HepG2 (cell line): ENCODE data around the gene TACC3. TPM values are rescaled to one million over a fixed set of nuclear protein-coding genes. Genes with fewer than 3 reads are reported as not detected.
A peak's percentile ranks its signal among the peaks of the same experiment; 100 is the strongest.

Source experiments
- ARNTL ChIP-seq: sonication (generic); formaldehyde crosslinking; IDR thresholded peaks from 2 replicates; pipeline ENCODE4 v1.4.0; 2020; ENCODE audit warnings: mild to moderate bottlenecking, missing genetic modification reagents
- CC2D1A ChIP-seq: sonication (generic); formaldehyde crosslinking; IDR thresholded peaks from 2 replicates; pipeline ENCODE4 v1.8.1; 2023; ENCODE audit warnings: mild to moderate bottlenecking, missing genetic modification reagents
- CEBPB ChIP-seq: IDR thresholded peaks from 2 replicates; pipeline ENCODE4 v1.6.1; 2011; ENCODE audit warnings: low read depth, low read length, improper control_type of control experiment, borderline replicate concordance
- ELF3 ChIP-seq: IDR thresholded peaks from 2 replicates; pipeline ENCODE4 v1.6.1; 2016; ENCODE audit warnings: missing genetic modification reagents, missing compliant biosample characterization
- HNF1A ChIP-seq, 2 experiments: sonication (generic) in 1 of 2; formaldehyde crosslinking in 1 of 2; IDR thresholded peaks; 2 replicates each; pipeline versions ENCODE4 v1.4.0 to v1.6.1; 2016 to 2020; ENCODE audit warnings: borderline replicate concordance in 1 of 2, low read depth in 1 of 2, mild to moderate bottlenecking in 1 of 2, missing genetic modification reagents in 1 of 2
- HOXA3 ChIP-seq: sonication (generic); formaldehyde crosslinking; IDR thresholded peaks from 2 replicates; pipeline ENCODE4 v1.5.0; 2020; ENCODE audit warnings: missing genetic modification reagents
- JARID2 ChIP-seq: sonication (generic); formaldehyde crosslinking; IDR thresholded peaks from 2 replicates; pipeline ENCODE4 v1.8.1; 2023; ENCODE audit warnings: missing genetic modification reagents, inconsistent platforms; ENCODE audit not compliant: insufficient replicate concordance
- MEIS1 ChIP-seq: sonication (generic); formaldehyde crosslinking; IDR thresholded peaks from 2 replicates; pipeline ENCODE4 v1.9.0; 2021; ENCODE audit warnings: mild to moderate bottlenecking, missing genetic modification reagents, moderate library complexity, borderline replicate concordance
- MXD4 ChIP-seq: IDR thresholded peaks from 2 replicates; pipeline ENCODE4 v1.6.1; 2016; ENCODE audit warnings: mild to moderate bottlenecking, missing biosample characterization, missing genetic modification reagents
- NR2F1 ChIP-seq, 2 experiments: fragments of 450-650 bp in 1 of 2; formaldehyde crosslinking in 1 of 2; IDR thresholded peaks; 2 replicates each; pipeline versions ENCODE4 v1.5.0 to v1.6.1; 2016 to 2020; ENCODE audit warnings: mild to moderate bottlenecking in 1 of 2, missing compliant biosample characterization in 1 of 2, missing genetic modification reagents in 1 of 2, moderate library complexity in 1 of 2
- RCOR2 ChIP-seq: IDR thresholded peaks from 2 replicates; pipeline ENCODE4 v1.6.1; 2016; ENCODE audit warnings: missing biosample characterization, missing genetic modification reagents
- TEF ChIP-seq: sonication (generic); formaldehyde crosslinking; IDR thresholded peaks from 2 replicates; pipeline ENCODE4 v1.5.0; 2020; ENCODE audit warnings: missing genetic modification reagents
- TOE1 ChIP-seq: sonication (generic); formaldehyde crosslinking; IDR thresholded peaks from 2 replicates; pipeline ENCODE4 v1.4.0; 2020; ENCODE audit warnings: mild to moderate bottlenecking, missing genetic modification reagents
- ZC3H13 ChIP-seq: sonication (generic); formaldehyde crosslinking; IDR thresholded peaks from 2 replicates; pipeline ENCODE4 v1.8.1; 2023; ENCODE audit warnings: mild to moderate bottlenecking, missing genetic modification reagents, moderate library complexity
- ZMAT5 ChIP-seq: sonication (generic); formaldehyde crosslinking; IDR thresholded peaks from 2 replicates; pipeline ENCODE4 v1.5.0; 2020; ENCODE audit warnings: mild to moderate bottlenecking, low read depth, missing genetic modification reagents, borderline replicate concordance
- ZNF207 ChIP-seq: fragments of 450-650 bp; IDR thresholded peaks from 2 replicates; pipeline ENCODE4 v1.6.1; 2016; ENCODE audit warnings: antibody characterized with exemption, borderline replicate concordance
- ZNF530 ChIP-seq: sonication (generic); formaldehyde crosslinking; IDR thresholded peaks from 2 replicates; pipeline ENCODE4 v1.5.0; 2020; ENCODE audit warnings: low read depth, mild to moderate bottlenecking, missing genetic modification reagents
- ZNF567 ChIP-seq: sonication (generic); formaldehyde crosslinking; IDR thresholded peaks from 2 replicates; pipeline ENCODE4 v1.8.1; 2023; ENCODE audit warnings: mild to moderate bottlenecking, missing genetic modification reagents, borderline replicate concordance
- ZNF740 ChIP-seq: sonication (generic); formaldehyde crosslinking; IDR thresholded peaks from 2 replicates; pipeline ENCODE4 v1.4.0; 2020; ENCODE audit warnings: missing genetic modification reagents
- ZNF83 ChIP-seq: sonication (generic); formaldehyde crosslinking; IDR thresholded peaks from 2 replicates; pipeline ENCODE4 v1.4.0; 2020; ENCODE audit warnings: missing genetic modification reagents, mild to moderate bottlenecking, borderline replicate concordance
- ZSCAN25 ChIP-seq: sonication (generic); formaldehyde crosslinking; IDR thresholded peaks from 2 replicates; pipeline ENCODE4 v1.8.0; 2022; ENCODE audit warnings: mild to moderate bottlenecking, missing genetic modification reagents
- ZSCAN30 ChIP-seq: sonication (generic); formaldehyde crosslinking; IDR thresholded peaks from 2 replicates; pipeline ENCODE4 v1.5.0; 2020; ENCODE audit warnings: mild to moderate bottlenecking, missing genetic modification reagents
- ZSCAN5A ChIP-seq: sonication (generic); formaldehyde crosslinking; IDR thresholded peaks from 2 replicates; pipeline ENCODE4 v1.8.0; 2022; ENCODE audit warnings: mild to moderate bottlenecking, missing genetic modification reagents, borderline replicate concordance
- polyA plus RNA-seq, 8 experiments: library from polyadenylated mRNA; depleted of rRNA in 3 of 8; stranded (reverse) in 7 of 8; unstranded in 1 of 8; fragments of >200 nt; fragmentation: Illumina TruSeq in 4 of 8; extraction: Trizol in 4 of 8; gene quantifications; 2 replicates each; pipeline versions ENCODE4 v1.2.1 to v1.2.3, GENCODE V29; 2011 to 2016; ENCODE audit warnings: low read depth in 4 of 8, missing spikeins in 1 of 8, mixed read lengths in 1 of 8; ENCODE audit not compliant: insufficient read depth in 1 of 8
- total RNA-seq, 5 experiments: library from RNA; depleted of rRNA; stranded (reverse); fragments of >200 nt; fragmentation: Illumina TruSeq; extraction: Trizol; gene quantifications; 2 replicates each; pipeline ENCODE4 v1.2.3, GENCODE V29; 2016; ENCODE audit warnings: low read depth in 1 of 5

Gene TACC3
- total and polyA plus RNA-seq, 2 of the 13 experiments (the other 11 are each of a cell fraction or from before 2014, with no cell fraction given): 20.3 to 21.2 TPM

- no peak; the same call in 1 of the 2 replicates for TF ChIP-seq HOXA3 (CRISPR knock-in tag)
- TF ChIP-seq ZSCAN5A: no peak
- TF ChIP-seq MXD4 (CRISPR knock-in tag): no peak
- no peak for TF ChIP-seq ZMAT5 (CRISPR knock-in tag)
- TF ChIP-seq TOE1 (CRISPR knock-in tag): no peak
- TF ChIP-seq RCOR2: no peak
- no peak for TF ChIP-seq ARNTL (CRISPR knock-in tag)
- TF ChIP-seq ZNF567 (CRISPR knock-in tag): no peak
- no peak for TF ChIP-seq CC2D1A (CRISPR knock-in tag)
- TF ChIP-seq TEF: no peak
- no peak for TF ChIP-seq CEBPB
- no peak for TF ChIP-seq ZSCAN25 (CRISPR knock-in tag)
- TF ChIP-seq NR2F1 (CRISPR knock-in tag; IDR thresholded peaks at IDR 0.05): no peak
- no peak for TF ChIP-seq ZNF83 (CRISPR knock-in tag)
- TF ChIP-seq ZSCAN30 (CRISPR knock-in tag): no peak
- TF ChIP-seq ZNF207: no peak
- no peak for TF ChIP-seq ELF3
- TF ChIP-seq ZNF530: no peak
- TF ChIP-seq HNF1A (IDR thresholded peaks at IDR 0.05; ENCODE audit: low read depth): no peak
- 0 out of 2 replicates have a peak, but pooled peaks have one; percentile 39 for TF ChIP-seq HNF1A (CRISPR knock-in tag; IDR thresholded peaks at IDR 0.05; ENCODE audit: borderline replicate concordance)
- no peak for TF ChIP-seq ZC3H13 (CRISPR knock-in tag)
- TF ChIP-seq JARID2: no peak
- TF ChIP-seq ZNF740 (CRISPR knock-in tag): no peak
- TF ChIP-seq MEIS1 (CRISPR knock-in tag): no peak
These were observed 71.6 kb downstream of the TACC3 start, which contains the start of gene FGFR3 (continued) for GRCh38 chr4:1792832-1793495.
